SH-SY5Y (cell line): ENCODE data around the gene LNP1.

Experiments used
- GATA2 ChIP-seq: IDR thresholded peaks from 2 replicates; pipeline ENCODE4 v1.6.1; 2011; ENCODE audit warnings: mild to moderate bottlenecking, low read depth, low read length
- GATA3 ChIP-seq: IDR thresholded peaks from 2 replicates; pipeline ENCODE4 v1.6.1; 2011; ENCODE audit warnings: low read depth, mild to moderate bottlenecking, low read length, moderate library complexity

DNA sequence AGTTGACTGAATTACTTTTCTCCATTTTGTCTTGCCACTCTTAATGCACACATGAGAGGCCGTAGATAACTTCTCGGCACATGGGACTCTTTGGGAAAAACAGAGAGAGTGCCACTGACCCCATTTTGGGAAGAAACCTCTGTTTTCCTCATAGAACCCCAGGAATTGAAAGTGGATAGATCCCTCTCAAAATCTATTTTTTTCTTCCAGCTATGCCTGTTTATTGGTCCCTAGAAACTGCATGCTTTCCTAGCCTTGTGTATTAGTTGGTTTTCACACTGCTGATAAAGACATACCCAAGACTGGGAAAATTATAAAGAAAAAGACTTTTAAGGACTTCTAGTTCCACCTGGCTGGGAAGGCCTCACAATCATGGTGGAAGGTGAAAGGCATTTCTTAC lies 67.3 kb downstream of the LNP1 start:
- no peak for TF ChIP-seq GATA2
- no peak for TF ChIP-seq GATA3
